Endothelial cell of umbilical vein (primary cell): ENCODE data around the gene MAGIX. TPM values are rescaled to one million over a fixed set of nuclear protein-coding genes. Genes with fewer than 3 reads are reported as not detected.
"Not testable (repeated sequence)": the region's sequence is repeated elsewhere in the genome, so short reads cannot be mapped to it uniquely, and the experiment has no call there.

Experiments
- BruUV-seq: library from RNA; stranded (reverse); fragments of 400-500 nt; replicated peaks from 2 replicates; lab custom pipeline; 2021; lab: Mats Ljungman, UMichigan
- CTCF ChIA-PET: fragments of 300-600, 350-600 bp; sonication (Branson Sonifier 250); formaldehyde crosslinking; loops from one replicate; lab custom pipeline; 2021; ENCODE audit warnings: antibody characterized with exemption, inconsistent platforms; lab: Charles Lee
- POLR2A ChIA-PET: fragments of 300-600, 350-600 bp; sonication (Branson Sonifier 250); formaldehyde crosslinking; loops from one replicate; lab custom pipeline; 2021; ENCODE audit warnings: antibody characterized with exemption, inconsistent platforms; lab: Charles Lee
- DNase-seq: peaks from one replicate; pipeline ENCODE4 v3.0.0-alpha.2; 2011; ENCODE audit warnings: low read depth, low spot score
- FAIRE-seq: peaks from 2 replicates; lab custom pipeline; 2011; peaks lifted over from hg19 to GRCh38; lab: Jason Lieb, UNC
- H2AFZ ChIP-seq: 2 replicates; pipeline ENCODE4 v1.6.0; 2012; ENCODE audit warnings: low read depth, low read length, control low read depth, inconsistent platforms
- H3K27ac ChIP-seq: 2 replicates; pipeline ENCODE4 v1.5.1; 2011; ENCODE audit warnings: low read depth, mild to moderate bottlenecking, control low read depth, low read length, moderate library complexity; ENCODE audit not compliant: insufficient read depth
- H3K27me3 ChIP-seq, 2 experiments: 2 replicates each; pipeline versions ENCODE4 v1.6.0 to v1.6.1; 2011; ENCODE audit warnings: low read length in 2 of 2, mixed read lengths in 1 of 2; ENCODE audit not compliant: control insufficient read depth in 2 of 2, insufficient read depth in 2 of 2
- H3K36me3 ChIP-seq, 2 experiments: 2 replicates in 1 of 2; 3 replicates in 1 of 2; pipeline ENCODE4 v1.5.1; 2011; ENCODE audit warnings: low read length in 2 of 2, mild to moderate bottlenecking in 1 of 2, moderate library complexity in 1 of 2; ENCODE audit not compliant: control insufficient read depth in 2 of 2, insufficient read depth in 2 of 2; ENCODE audit errors: extremely low read depth in 1 of 2
- H3K4me1 ChIP-seq: 3 replicates; pipeline ENCODE4 v1.5.1; 2011; ENCODE audit warnings: mild to moderate bottlenecking, low read length; ENCODE audit not compliant: control insufficient read depth, insufficient read depth; ENCODE audit errors: extremely low read depth
- H3K4me2 ChIP-seq: 2 replicates; pipeline ENCODE4 v1.6.1; 2011; ENCODE audit warnings: low read length, control low read depth, mixed read lengths; ENCODE audit not compliant: insufficient read depth
- H3K4me3 ChIP-seq, 3 experiments: fragments of 200-600 bp in 1 of 3; sonication (generic), shearing (Covaris generic) in 1 of 3; replicated peaks in 1 of 3; 2 replicates each; pipeline ENCODE4 v1.5.1; 2011 to 2016; ENCODE audit warnings: control low read depth in 3 of 3, low read length in 3 of 3, mild to moderate bottlenecking in 2 of 3, inconsistent platforms in 1 of 3, low read depth in 1 of 3, moderate library complexity in 1 of 3; ENCODE audit not compliant: insufficient read depth in 1 of 3
- H3K79me2 ChIP-seq: 2 replicates; pipeline ENCODE4 v1.6.0; 2012; ENCODE audit warnings: low read length, inconsistent platforms; ENCODE audit not compliant: control insufficient read depth, insufficient read depth
- H3K9ac ChIP-seq: replicated peaks from 2 replicates; pipeline ENCODE3; 2011; ENCODE audit warnings: low read length, control low read depth; ENCODE audit not compliant: insufficient read depth; ENCODE audit errors: extremely low read depth
- H3K9me1 ChIP-seq: replicated peaks from 3 replicates; pipeline ENCODE4 v1.6.0; 2011; ENCODE audit warnings: mild to moderate bottlenecking, low read length; ENCODE audit not compliant: control insufficient read depth, insufficient read depth; ENCODE audit errors: extremely low read depth
- H3K9me3 ChIP-seq: replicated peaks from 2 replicates; pipeline ENCODE4 v1.5.1; 2012; ENCODE audit warnings: low read length, inconsistent platforms; ENCODE audit not compliant: control insufficient read depth, insufficient read depth
- H4K20me1 ChIP-seq: replicated peaks from 2 replicates; pipeline ENCODE3; 2011; ENCODE audit warnings: mild to moderate bottlenecking, low read length; ENCODE audit not compliant: control insufficient read depth, insufficient read depth; ENCODE audit errors: extremely low read depth
- CTCF ChIP-seq, 2 donors: IDR thresholded peaks; 1 replicate in 1 of 2; 2 replicates in 1 of 2; pipeline ENCODE4 v1.5.1; 2011; ENCODE audit warnings: low read length in 2 of 2, mild to moderate bottlenecking in 2 of 2, moderate library complexity in 2 of 2, control low read depth in 1 of 2, inconsistent platforms in 1 of 2, low read depth in 1 of 2; ENCODE audit not compliant: insufficient read depth in 1 of 2; ENCODE audit errors: extremely low read depth in 1 of 2
- EZH2 ChIP-seq: IDR thresholded peaks from 2 replicates; pipeline ENCODE4 v1.6.1; 2012; ENCODE audit warnings: borderline replicate concordance, low read depth, mild to moderate bottlenecking, moderate library complexity, low read length, inconsistent platforms; ENCODE audit not compliant: severe bottlenecking
- FOS ChIP-seq: IDR thresholded peaks from 2 replicates; pipeline ENCODE4 v1.6.1; 2011; ENCODE audit warnings: mild to moderate bottlenecking, low read length, moderate library complexity, borderline replicate concordance; ENCODE audit not compliant: insufficient read depth
- GATA2 ChIP-seq: IDR thresholded peaks from 2 replicates; pipeline ENCODE4 v1.7.0; 2011; ENCODE audit warnings: low read depth, mild to moderate bottlenecking, moderate library complexity, mixed read lengths, low read length; ENCODE audit not compliant: insufficient read length, insufficient read depth
- JUN ChIP-seq: IDR thresholded peaks from 2 replicates; pipeline ENCODE4 v1.6.1; 2011; ENCODE audit warnings: borderline replicate concordance, low read depth; ENCODE audit not compliant: insufficient read length, insufficient read depth
- MAX ChIP-seq: IDR thresholded peaks from 2 replicates; pipeline ENCODE4 v1.6.1; 2011; ENCODE audit not compliant: insufficient read depth, insufficient read length
- MYC ChIP-seq: IDR thresholded peaks from one replicate; pipeline ENCODE4 v1.6.1; 2011; ENCODE audit warnings: mild to moderate bottlenecking, low read depth, low read length
- POLR2A ChIP-seq: IDR thresholded peaks from 2 replicates; pipeline ENCODE4 v1.6.1; 2012; ENCODE audit warnings: low read depth, mild to moderate bottlenecking, control low read depth, low read length
- POLR2AphosphoS5 ChIP-seq: IDR thresholded peaks from 2 replicates; pipeline ENCODE4 v1.6.1; 2012; ENCODE audit warnings: low read depth, mild to moderate bottlenecking, control low read depth, low read length, moderate library complexity; ENCODE audit not compliant: insufficient read depth
- dilution Hi-C: fragments of 300-500 bp; cut with MboI; formaldehyde crosslinking; loops from one replicate; pipeline ENCODE4 v1.15.0; 2019; ENCODE audit warnings: low sequenced_read_pairs; ENCODE audit not compliant: extremely low pct_ligation_motif_present
- intact Hi-C: fragments of 100-400 bp; cut with micrococcal nuclease; formaldehyde crosslinking; loops from one replicate; pipeline ENCODE4 v1.10.0; 2022
- polyA plus RNA-seq, 4 experiments: library from polyadenylated mRNA; depleted of rRNA in 3 of 4; stranded (reverse) in 3 of 4; unstranded in 1 of 4; fragments of >200 nt; gene quantifications; 2 replicates each; pipeline versions ENCODE4 v1.2.1 to v1.2.3, GENCODE V29; 2011 to 2012; ENCODE audit warnings: missing spikeins in 1 of 4
- total RNA-seq: library from RNA; stranded (reverse); gene quantifications from 2 replicates; pipeline ENCODE4 v1.2.3, GENCODE V29; 2021

Gene MAGIX
- total and polyA plus RNA-seq, 2 donors (not counting 3 experiments of a cell fraction or from before 2014, with no cell fraction given): 0.77 to 0.88 TPM

- no peaks in the 10 kb centered on the region for H3K9me1 ChIP-seq
- dilution Hi-C loops: no loop called here
- H3K79me2 ChIP-seq: no peaks in the 10 kb centered on the region
- H3K36me3 ChIP-seq: no peaks in the 10 kb centered on the region
- H3K9ac ChIP-seq: no peak overlapping the region
- POLR2A ChIA-PET: no interaction called here
- H3K4me2 ChIP-seq: no peak overlapping the region
- no peak overlapping the region for H3K4me3 ChIP-seq
- no peak overlapping the region for H2AFZ ChIP-seq
- no peaks in the 10 kb centered on the region for H4K20me1 ChIP-seq
- H3K4me1 ChIP-seq: no peaks in the 10 kb centered on the region
- DNase-seq: no peak
- intact Hi-C loops: no loop called here
- no peak for TF ChIP-seq CTCF (IDR thresholded peaks at IDR 0.05; ENCODE audit: extremely low read depth in 1 of 2, insufficient read depth in 1 of 2, low read depth in 1 of 2, low read length in 2 of 2)
- TF ChIP-seq GATA2: no peak
- TF ChIP-seq MAX: no peak
- no peak for TF ChIP-seq EZH2
- no peak for TF ChIP-seq POLR2AphosphoS5
- no peak for TF ChIP-seq FOS
- TF ChIP-seq JUN: no peak
- TF ChIP-seq POLR2A: no peak
- no peak for TF ChIP-seq MYC
- H3K27ac ChIP-seq: no peak overlapping the region
- H3K9me3 ChIP-seq: no peaks in the 10 kb centered on the region
- H3K27me3 ChIP-seq: no peaks in the 10 kb centered on the region
- no peak for FAIRE-seq
- BruUV-seq: no TSS peak
- CTCF ChIA-PET: interaction anchor here (1.4 kb wide), 1 partner anchor 13 kb away, joined by 3 read pairs; no protein-coding TSS in a partner anchor
Measured at GRCh38 chrX:49129427-49129826, 33.1 kb upstream of the MAGIX start.

- H3K27ac ChIP-seq, BruUV-seq, dilution Hi-C loops, H3K4me1 ChIP-seq, H3K9me1 ChIP-seq, H4K20me1 ChIP-seq, H3K9ac ChIP-seq, intact Hi-C loops, POLR2A ChIA-PET, H3K79me2 ChIP-seq, CTCF ChIA-PET, H3K27me3 ChIP-seq, H3K4me3 ChIP-seq, DNase-seq, FAIRE-seq, H3K9me3 ChIP-seq, H3K4me2 ChIP-seq, H3K36me3 ChIP-seq, H2AFZ ChIP-seq: not testable (repeated sequence)
Measured at GRCh38 chrX:49132275-49132674, 30.3 kb upstream of the MAGIX start.
